HEK293T (cell line): ENCODE data around the gene NME7.

Experiments
- BHLHE40 ChIP-seq: fragments of 450-650 bp; IDR thresholded peaks from 2 replicates; pipeline ENCODE4 v1.6.1; 2016; ENCODE audit warnings: mild to moderate bottlenecking, moderate library complexity, borderline replicate concordance
- ELF4 ChIP-seq: fragments of 450-650 bp; IDR thresholded peaks from 2 replicates; pipeline ENCODE4 v1.6.1; 2017; ENCODE audit warnings: antibody characterized with exemption
- FOXA1 ChIP-seq: fragments of 450-650 bp; IDR thresholded peaks from 2 replicates; pipeline ENCODE4 v1.6.1; 2016; ENCODE audit warnings: mild to moderate bottlenecking
- FOXM1 ChIP-seq: fragments of 450-650 bp; IDR thresholded peaks from 2 replicates; pipeline ENCODE4 v1.6.1; 2017; ENCODE audit warnings: mild to moderate bottlenecking, borderline replicate concordance
- NFRKB ChIP-seq: fragments of 450-650 bp; IDR thresholded peaks from 2 replicates; pipeline ENCODE4 v1.6.1; 2016; ENCODE audit warnings: mild to moderate bottlenecking, moderate library complexity
- TARDBP ChIP-seq: fragments of 450-650 bp; IDR thresholded peaks from 2 replicates; pipeline ENCODE4 v1.6.1; 2016

DNA sequence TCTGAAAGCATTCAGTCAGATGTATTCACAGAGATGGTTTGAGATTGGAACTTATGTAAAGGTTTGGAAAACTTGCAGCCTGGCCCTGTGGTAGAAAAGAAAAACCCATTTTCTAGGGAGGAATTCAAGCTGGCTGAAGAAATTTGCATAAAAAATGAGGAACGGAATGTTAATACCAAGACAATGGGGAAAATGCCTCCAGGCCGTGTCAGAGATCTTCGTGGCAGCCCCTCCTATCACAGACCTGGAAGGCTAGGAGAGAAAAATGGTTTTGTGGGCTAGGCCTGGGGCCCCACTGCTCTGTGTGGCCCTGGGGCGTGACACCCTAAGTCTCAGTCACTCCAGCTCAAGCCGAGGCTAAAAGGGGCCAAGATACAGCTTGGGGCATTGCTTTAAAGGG, 26.7 kb downstream of the NME7 start:
- TF ChIP-seq FOXA1: no peak
- no peak for TF ChIP-seq TARDBP
- no peak for TF ChIP-seq NFRKB
- no peak for TF ChIP-seq FOXM1
- TF ChIP-seq BHLHE40: no peak
- no peak for TF ChIP-seq ELF4
